ENCODE results near the gene GCSAML.

GCSAML gene

DNA sequence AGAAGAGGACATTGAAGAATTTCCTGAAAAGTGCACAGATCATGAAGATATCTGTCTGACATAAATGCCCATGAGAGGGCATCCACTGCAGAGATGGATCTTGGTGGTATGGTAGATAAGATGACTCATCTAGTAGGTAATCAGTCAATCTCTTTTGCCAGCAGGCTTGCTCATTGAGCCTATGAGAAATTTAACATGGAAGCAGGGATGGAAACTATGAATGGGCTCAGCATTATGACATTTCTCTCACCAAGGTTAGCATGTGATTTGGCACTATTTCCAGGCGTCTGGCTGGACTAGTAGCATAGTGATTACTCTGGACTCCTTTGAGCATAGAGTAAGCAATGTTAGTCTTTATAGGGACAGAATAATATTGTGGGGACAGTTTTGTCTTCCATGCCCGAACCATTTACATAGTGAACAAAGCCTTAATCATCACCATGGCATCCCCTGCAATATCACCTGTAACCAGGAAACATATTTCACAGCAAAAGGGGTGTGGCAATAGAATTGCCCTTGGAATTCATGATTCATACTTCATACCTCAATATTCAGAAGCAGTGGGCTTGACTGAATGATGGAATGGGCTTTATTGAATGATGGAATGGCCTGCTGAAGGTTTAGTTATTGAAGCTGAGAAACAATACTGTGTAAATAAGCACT, 20.0 kb upstream of the GCSAML start:
- Histone ChIP-seq H3K4me2 (ENCODE audit: low read length) (no peak overlapping the region), H3K9ac (ENCODE audit: low read length) (no peak overlapping the region), H3K36me3 (ENCODE audit: control insufficient read depth, insufficient read depth, low read length) (no peaks in the 10 kb centered on the region), H2AK5ac (ENCODE audit: low read length) (no peak overlapping the region), H4K8ac (ENCODE audit: low read depth, low read length) (no peak overlapping the region), H3K4me3 (ENCODE audit: low read length) (no peak overlapping the region), H2BK15ac (replicated peaks; ENCODE audit: low read depth) (no peak overlapping the region), H3K18ac (ENCODE audit: low read length) (no peak overlapping the region), H4K5ac (ENCODE audit: low read length) (no peak overlapping the region), H3K23ac (ENCODE audit: low read length) (no peak overlapping the region), H3K27me3 (ENCODE audit: insufficient read depth, low read length, poor library complexity) (no peaks in the 10 kb centered on the region), H3K27ac (ENCODE audit: low read depth, low read length) (no peak overlapping the region), H2BK5ac (ENCODE audit: low read length) (no peak overlapping the region), H3K79me2 (ENCODE audit: control insufficient read depth, insufficient read depth, low read length) (no peaks in the 10 kb centered on the region), H3K4ac (ENCODE audit: low read depth, low read length) (no peak overlapping the region), H3K56ac (ENCODE audit: low read length) (no peak overlapping the region), H3K4me1 (ENCODE audit: control insufficient read depth, low read depth, low read length) (no peaks in the 10 kb centered on the region), H2BK120ac (ENCODE audit: low read depth, low read length) (no peak overlapping the region), H3K79me1 (ENCODE audit: low read length) (no peaks in the 10 kb centered on the region)
- no peak for DNase-seq
- no CpG with 5 or more reads among the region's 2 CpGs for WGBS (ENCODE audit: extremely low coverage, insufficient coverage, low lambda C conversion rate)

GRCh38 chr1:247529771-247530355, 19.1 kb upstream of the GCSAML start:
- Histone ChIP-seq H3K4ac (ENCODE audit: low read depth, low read length) (no peak overlapping the region), H3K36me3 (ENCODE audit: control insufficient read depth, insufficient read depth, low read length) (no peaks in the 10 kb centered on the region), H3K23ac (ENCODE audit: low read length) (no peak overlapping the region), H2BK120ac (ENCODE audit: low read depth, low read length) (no peak overlapping the region), H4K5ac (ENCODE audit: low read length) (no peak overlapping the region), H3K4me2 (ENCODE audit: low read length) (no peak overlapping the region), H3K79me2 (ENCODE audit: control insufficient read depth, insufficient read depth, low read length) (no peaks in the 10 kb centered on the region), H3K4me1 (ENCODE audit: control insufficient read depth, low read depth, low read length) (no peaks in the 10 kb centered on the region), H3K27me3 (ENCODE audit: insufficient read depth, low read length, poor library complexity) (no peaks in the 10 kb centered on the region), H3K27ac (ENCODE audit: low read depth, low read length) (no peak overlapping the region), H4K8ac (ENCODE audit: low read depth, low read length) (no peak overlapping the region), H3K9ac (ENCODE audit: low read length) (no peak overlapping the region), H2BK5ac (ENCODE audit: low read length) (no peak overlapping the region), H3K56ac (ENCODE audit: low read length) (no peak overlapping the region), H2AK5ac (ENCODE audit: low read length) (no peak overlapping the region), H2BK15ac (replicated peaks; ENCODE audit: low read depth) (no peak overlapping the region), H3K79me1 (ENCODE audit: low read length) (no peaks in the 10 kb centered on the region), H3K18ac (ENCODE audit: low read length) (no peak overlapping the region), H3K4me3 (ENCODE audit: low read length) (no peak overlapping the region)
- no peak for DNase-seq
- no CpG with 5 or more reads among the region's 1 CpG for WGBS (ENCODE audit: extremely low coverage, insufficient coverage, low lambda C conversion rate)

DNA sequence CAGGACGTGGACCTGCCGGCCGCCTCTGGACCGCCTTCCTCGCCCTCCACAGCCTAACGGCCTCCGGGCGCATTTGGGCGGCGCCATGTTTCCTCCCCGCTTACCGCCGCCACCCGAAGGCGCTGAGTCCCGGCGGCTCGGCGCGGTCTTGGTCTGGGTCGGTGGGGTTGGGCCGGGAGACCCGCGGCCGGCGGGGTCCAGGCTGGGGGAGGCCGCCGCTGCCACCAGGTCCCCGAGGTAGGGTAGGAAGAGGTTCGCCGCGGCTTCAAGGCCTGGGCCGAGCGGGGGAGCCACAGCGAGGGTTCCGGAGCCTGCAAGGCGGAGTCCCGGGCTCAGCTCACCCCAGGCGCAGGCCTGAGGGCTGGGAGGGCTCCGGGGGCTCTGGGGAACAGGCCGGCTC, 18.1 kb upstream of the GCSAML start:
- H2AK5ac ChIP-seq (ENCODE audit: low read length): no peak overlapping the region
- DNase-seq: no peak
- no peaks in the 10 kb centered on the region for H3K4me1 ChIP-seq (ENCODE audit: control insufficient read depth, low read depth, low read length)
- no peak overlapping the region for H3K4me2 ChIP-seq (ENCODE audit: low read length)
- no peaks in the 10 kb centered on the region for H3K79me1 ChIP-seq (ENCODE audit: low read length)
- no peak overlapping the region for H2BK5ac ChIP-seq (ENCODE audit: low read length)
- WGBS (ENCODE audit: extremely low coverage, insufficient coverage, low lambda C conversion rate): no CpG with 5 or more reads among the region's 41 CpGs
- no peak overlapping the region for H3K4ac ChIP-seq (ENCODE audit: low read depth, low read length)
- H3K79me2 ChIP-seq (ENCODE audit: control insufficient read depth, insufficient read depth, low read length): no peaks in the 10 kb centered on the region
- H3K27me3 ChIP-seq (ENCODE audit: insufficient read depth, low read length, poor library complexity): no peaks in the 10 kb centered on the region
- no peak overlapping the region for H3K9ac ChIP-seq (ENCODE audit: low read length)
- H2BK15ac ChIP-seq (replicated peaks; ENCODE audit: low read depth): no peak overlapping the region
- H4K8ac ChIP-seq (ENCODE audit: low read depth, low read length): no peak overlapping the region
- no peak overlapping the region for H3K18ac ChIP-seq (ENCODE audit: low read length)
- H2BK120ac ChIP-seq (ENCODE audit: low read depth, low read length): no peak overlapping the region
- no peak overlapping the region for H3K27ac ChIP-seq (ENCODE audit: low read depth, low read length)
- no peaks in the 10 kb centered on the region for H3K36me3 ChIP-seq (ENCODE audit: control insufficient read depth, insufficient read depth, low read length)
- no peak overlapping the region for H4K5ac ChIP-seq (ENCODE audit: low read length)
- no peak overlapping the region for H3K56ac ChIP-seq (ENCODE audit: low read length)
- H3K4me3 ChIP-seq (ENCODE audit: low read length): no peak overlapping the region
- no peak overlapping the region for H3K23ac ChIP-seq (ENCODE audit: low read length)

- no peak overlapping the region for H3K4me2 ChIP-seq (ENCODE audit: low read length)
- no peak overlapping the region for H3K9ac ChIP-seq (ENCODE audit: low read length)
- no peak overlapping the region for H2BK15ac ChIP-seq (replicated peaks; ENCODE audit: low read depth)
- no peak overlapping the region for H3K56ac ChIP-seq (ENCODE audit: low read length)
- no peak overlapping the region for H2AK5ac ChIP-seq (ENCODE audit: low read length)
- no peak overlapping the region for H2BK120ac ChIP-seq (ENCODE audit: low read depth, low read length)
- DNase-seq: peak; percentile 26
- H4K8ac ChIP-seq (ENCODE audit: low read depth, low read length): no peak overlapping the region
- no peak overlapping the region for H3K4ac ChIP-seq (ENCODE audit: low read depth, low read length)
- H3K27me3 ChIP-seq (ENCODE audit: insufficient read depth, low read length, poor library complexity): no peaks in the 10 kb centered on the region
- no peak overlapping the region for H3K4me3 ChIP-seq (ENCODE audit: low read length)
- no peak overlapping the region for H4K5ac ChIP-seq (ENCODE audit: low read length)
- no peak overlapping the region for H2BK5ac ChIP-seq (ENCODE audit: low read length)
- H3K4me1 ChIP-seq (ENCODE audit: control insufficient read depth, low read depth, low read length): no peaks in the 10 kb centered on the region
- H3K27ac ChIP-seq (ENCODE audit: low read depth, low read length): no peak overlapping the region
- no peaks in the 10 kb centered on the region for H3K79me2 ChIP-seq (ENCODE audit: control insufficient read depth, insufficient read depth, low read length)
- no peaks in the 10 kb centered on the region for H3K36me3 ChIP-seq (ENCODE audit: control insufficient read depth, insufficient read depth, low read length)
- no peaks in the 10 kb centered on the region for H3K79me1 ChIP-seq (ENCODE audit: low read length)
- no peak overlapping the region for H3K18ac ChIP-seq (ENCODE audit: low read length)
- no CpG with 5 or more reads among the region's 8 CpGs for WGBS (ENCODE audit: extremely low coverage, insufficient coverage, low lambda C conversion rate)
- no peak overlapping the region for H3K23ac ChIP-seq (ENCODE audit: low read length)
These were observed 17.0 kb upstream of the GCSAML start for GRCh38 chr1:247531937-247532336.

- H3K36me3 ChIP-seq (ENCODE audit: control insufficient read depth, insufficient read depth, low read length): no peaks in the 10 kb centered on the region
- no peaks in the 10 kb centered on the region for H3K4me1 ChIP-seq (ENCODE audit: control insufficient read depth, low read depth, low read length)
- no peak overlapping the region for H4K8ac ChIP-seq (ENCODE audit: low read depth, low read length)
- H3K4me2 ChIP-seq (ENCODE audit: low read length): no peak overlapping the region
- no peaks in the 10 kb centered on the region for H3K79me1 ChIP-seq (ENCODE audit: low read length)
- H3K56ac ChIP-seq (ENCODE audit: low read length): no peak overlapping the region
- no peak overlapping the region for H3K9ac ChIP-seq (ENCODE audit: low read length)
- DNase-seq: no peak
- no peak overlapping the region for H3K23ac ChIP-seq (ENCODE audit: low read length)
- H2AK5ac ChIP-seq (ENCODE audit: low read length): no peak overlapping the region
- H3K27me3 ChIP-seq (ENCODE audit: insufficient read depth, low read length, poor library complexity): no peaks in the 10 kb centered on the region
- no peak overlapping the region for H2BK120ac ChIP-seq (ENCODE audit: low read depth, low read length)
- no peak overlapping the region for H2BK5ac ChIP-seq (ENCODE audit: low read length)
- no peak overlapping the region for H4K5ac ChIP-seq (ENCODE audit: low read length)
- H3K18ac ChIP-seq (ENCODE audit: low read length): no peak overlapping the region
- no peaks in the 10 kb centered on the region for H3K79me2 ChIP-seq (ENCODE audit: control insufficient read depth, insufficient read depth, low read length)
- no peak overlapping the region for H3K4me3 ChIP-seq (ENCODE audit: low read length)
- no peak overlapping the region for H2BK15ac ChIP-seq (replicated peaks; ENCODE audit: low read depth)
- no peak overlapping the region for H3K4ac ChIP-seq (ENCODE audit: low read depth, low read length)
- WGBS (ENCODE audit: extremely low coverage, insufficient coverage, low lambda C conversion rate): no CpG with 5 or more reads among the region's 3 CpGs
- no peak overlapping the region for H3K27ac ChIP-seq (ENCODE audit: low read depth, low read length)
These were observed 13.5 kb upstream of the GCSAML start for GRCh38 chr1:247535402-247535801.

DNA sequence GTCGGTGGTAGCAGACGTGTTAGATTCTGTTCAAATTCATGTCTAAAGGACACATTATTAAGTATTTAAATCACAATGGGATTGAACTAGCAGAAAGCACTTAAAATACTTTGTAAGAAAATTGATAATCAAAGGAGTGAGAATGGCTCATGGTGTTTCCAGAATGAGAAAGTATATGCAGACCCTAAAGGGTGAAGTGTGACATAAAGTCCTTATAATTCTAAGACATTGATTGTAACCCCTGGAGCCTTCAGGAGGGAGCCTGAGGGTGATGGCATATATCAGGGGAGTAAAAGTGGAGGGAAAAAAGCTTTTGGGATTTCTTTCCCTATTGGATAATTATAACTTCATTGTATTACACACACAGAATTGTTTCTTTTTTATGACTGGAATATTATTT, 12.6 kb upstream of the GCSAML start, which contains the start of gene OR2C3:
Gene OR2C3 (minus strand): TSS at position 101 of the 400 bp plus-strand sequence. CDS start 3,929 bp downstream, outside the sequence.
- no peaks in the 10 kb centered on the region for H3K36me3 ChIP-seq (ENCODE audit: control insufficient read depth, insufficient read depth, low read length)
- no peak within 1 kb of the TSS for H3K4me2 ChIP-seq (ENCODE audit: low read length)
- no peak within 1 kb of the TSS for H2BK5ac ChIP-seq (ENCODE audit: low read length)
- no peaks in the 10 kb centered on the region for H3K79me1 ChIP-seq (ENCODE audit: low read length)
- no peaks in the 10 kb centered on the region for H3K4me1 ChIP-seq (ENCODE audit: control insufficient read depth, low read depth, low read length)
- no peak within 1 kb of the TSS for H3K18ac ChIP-seq (ENCODE audit: low read length)
- H2BK120ac ChIP-seq (ENCODE audit: low read depth, low read length): no peak within 1 kb of the TSS
- no peak within 1 kb of the TSS for H3K56ac ChIP-seq (ENCODE audit: low read length)
- no peak within 1 kb of the TSS for H3K9ac ChIP-seq (ENCODE audit: low read length)
- H3K23ac ChIP-seq (ENCODE audit: low read length): no peak within 1 kb of the TSS
- H3K4ac ChIP-seq (ENCODE audit: low read depth, low read length): no peak within 1 kb of the TSS
- H2AK5ac ChIP-seq (ENCODE audit: low read length): no peak within 1 kb of the TSS
- no peak within 1 kb of the TSS for H4K8ac ChIP-seq (ENCODE audit: low read depth, low read length)
- no CpG with 5 or more reads among the region's 2 CpGs for WGBS (ENCODE audit: extremely low coverage, insufficient coverage, low lambda C conversion rate)
- H3K27me3 ChIP-seq (ENCODE audit: insufficient read depth, low read length, poor library complexity): no peaks in the 10 kb centered on the region
- H4K5ac ChIP-seq (ENCODE audit: low read length): no peak within 1 kb of the TSS
- H3K27ac ChIP-seq (ENCODE audit: low read depth, low read length): no peak within 1 kb of the TSS
- no peak for DNase-seq
- no peak within 1 kb of the TSS for H2BK15ac ChIP-seq (replicated peaks; ENCODE audit: low read depth)
- H3K4me3 ChIP-seq (ENCODE audit: low read length): no peak within 1 kb of the TSS
- no peaks in the 10 kb centered on the region for H3K79me2 ChIP-seq (ENCODE audit: control insufficient read depth, insufficient read depth, low read length)
